ENCODE results near the gene CELA3A.
"Not testable (repeated sequence)": the region's sequence is repeated elsewhere in the genome, so short reads cannot be mapped to it uniquely, and the experiment has no call there.

CELA3A gene

GRCh38 chr1:21980515-21981220 lies 20.8 kb upstream of the CELA3A start:
- in situ Hi-C loops (cut with MboI; ENCODE audit: low sequenced_read_pairs) = not testable (repeated sequence)

DNA sequence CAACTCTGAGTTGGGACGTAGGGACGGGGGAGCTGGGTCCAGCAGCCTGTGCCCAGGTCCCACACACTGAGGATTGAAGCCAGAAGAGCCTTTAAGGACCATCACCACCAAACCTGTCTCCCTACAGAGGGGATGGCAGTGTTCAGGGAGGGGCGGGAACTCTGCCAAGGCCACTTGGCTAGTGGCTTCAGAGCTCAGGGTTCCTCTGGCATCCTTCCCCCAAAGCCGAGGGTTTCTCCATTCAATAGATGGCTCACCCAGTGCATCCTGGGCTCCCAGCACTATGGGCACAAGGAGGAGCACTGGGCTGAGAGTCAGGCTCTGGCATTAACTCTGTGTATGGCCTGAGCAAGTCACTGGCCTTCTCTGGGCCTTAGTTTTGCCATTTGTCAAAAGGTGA lies 20.2 kb upstream of the CELA3A start:
- in situ Hi-C loops (cut with MboI; ENCODE audit: low sequenced_read_pairs) = not testable (repeated sequence)

GRCh38 chr1:21982122-21982521 lies 19.3 kb upstream of the CELA3A start:
- in situ Hi-C loops (cut with MboI; ENCODE audit: low sequenced_read_pairs) = not testable (repeated sequence)

DNA sequence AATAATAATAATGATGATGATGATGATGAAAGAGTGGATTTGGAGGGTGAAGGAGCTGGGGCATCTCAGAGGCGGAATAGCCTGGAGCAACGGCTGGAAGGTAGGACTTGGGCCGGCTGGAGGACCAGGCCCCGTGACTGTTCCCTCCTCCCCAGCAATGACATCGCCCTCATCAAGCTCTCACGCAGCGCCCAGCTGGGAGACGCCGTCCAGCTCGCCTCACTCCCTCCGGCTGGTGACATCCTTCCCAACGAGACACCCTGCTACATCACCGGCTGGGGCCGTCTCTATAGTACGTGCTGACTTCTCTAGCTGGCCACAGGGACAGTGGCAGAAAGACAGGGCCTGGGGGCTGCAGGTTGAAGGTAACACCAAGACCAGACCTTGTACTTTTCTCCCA lies 17.9 kb upstream of the CELA3A start:
- in situ Hi-C loops (cut with MboI; ENCODE audit: low sequenced_read_pairs) = not testable (repeated sequence)

GRCh38 chr1:21985893-21986292 lies 15.6 kb upstream of the CELA3A start:
- in situ Hi-C loops (cut with MboI; ENCODE audit: low sequenced_read_pairs) = not testable (repeated sequence)

DNA sequence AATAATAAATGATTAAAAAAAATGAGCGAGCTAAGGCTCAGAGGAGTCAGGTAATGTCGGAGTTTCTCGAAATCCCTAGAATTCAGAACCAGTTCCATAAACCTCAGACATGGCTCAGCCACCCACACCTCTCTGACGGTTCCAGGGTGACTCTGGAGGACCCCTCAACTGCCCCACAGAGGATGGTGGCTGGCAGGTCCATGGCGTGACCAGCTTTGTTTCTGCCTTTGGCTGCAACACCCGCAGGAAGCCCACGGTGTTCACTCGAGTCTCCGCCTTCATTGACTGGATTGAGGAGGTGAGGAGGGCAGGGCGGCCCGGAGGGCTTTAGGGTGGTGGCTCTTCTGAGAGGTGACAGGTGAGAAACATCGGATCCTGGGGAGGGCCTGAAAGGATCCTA lies 15.1 kb upstream of the CELA3A start:
- in situ Hi-C loops (cut with MboI; ENCODE audit: low sequenced_read_pairs) = not testable (repeated sequence)

GRCh38 chr1:21989672-21990393 lies 11.6 kb upstream of the CELA3A start:
- in situ Hi-C loops (cut with MboI; ENCODE audit: low sequenced_read_pairs) = not testable (repeated sequence)

- in situ Hi-C loops (cut with MboI; ENCODE audit: low sequenced_read_pairs) = not testable (repeated sequence)
Measured at GRCh38 chr1:21992186-21992585, 9.3 kb upstream of the CELA3A start.

DNA sequence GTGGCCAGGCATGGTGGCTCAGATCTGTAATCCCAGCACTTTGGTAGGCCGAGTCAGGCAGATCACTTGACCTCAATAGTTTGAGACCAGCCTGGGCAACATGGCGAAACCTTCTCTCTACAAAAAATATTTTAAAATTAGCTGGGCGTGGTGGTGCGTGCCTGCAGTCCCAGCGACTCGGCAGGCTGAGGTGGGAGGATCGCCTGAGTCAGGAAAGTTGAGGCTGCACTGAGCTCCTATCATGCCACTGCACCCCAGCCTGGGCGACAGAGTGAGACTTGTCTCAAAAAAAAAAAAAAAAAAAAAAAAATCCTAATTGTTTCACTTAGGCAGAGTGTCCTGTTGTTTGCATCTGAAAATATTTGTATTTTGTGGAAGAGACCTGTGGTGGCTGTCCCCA lies 6.7 kb upstream of the CELA3A start:
- in situ Hi-C loops (cut with MboI; ENCODE audit: low sequenced_read_pairs) = not testable (repeated sequence)

DNA sequence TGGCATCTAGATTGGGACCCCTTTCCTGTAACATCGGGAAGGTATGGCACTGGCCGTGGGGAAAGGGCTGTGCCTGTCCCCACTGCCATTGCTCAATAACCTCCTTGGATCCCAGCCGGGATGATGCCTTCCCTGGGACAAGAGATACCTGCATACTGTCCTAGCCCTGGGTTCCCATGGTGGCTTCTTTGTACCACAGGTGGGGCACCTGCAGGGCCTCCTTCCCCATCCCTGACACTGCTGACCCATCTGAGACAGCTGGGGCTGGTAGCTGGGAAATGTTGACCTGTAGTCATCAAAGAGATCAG lies 4.8 kb upstream of the CELA3A start:
- in situ Hi-C loops (cut with MboI; ENCODE audit: low sequenced_read_pairs) = not testable (repeated sequence)

DNA sequence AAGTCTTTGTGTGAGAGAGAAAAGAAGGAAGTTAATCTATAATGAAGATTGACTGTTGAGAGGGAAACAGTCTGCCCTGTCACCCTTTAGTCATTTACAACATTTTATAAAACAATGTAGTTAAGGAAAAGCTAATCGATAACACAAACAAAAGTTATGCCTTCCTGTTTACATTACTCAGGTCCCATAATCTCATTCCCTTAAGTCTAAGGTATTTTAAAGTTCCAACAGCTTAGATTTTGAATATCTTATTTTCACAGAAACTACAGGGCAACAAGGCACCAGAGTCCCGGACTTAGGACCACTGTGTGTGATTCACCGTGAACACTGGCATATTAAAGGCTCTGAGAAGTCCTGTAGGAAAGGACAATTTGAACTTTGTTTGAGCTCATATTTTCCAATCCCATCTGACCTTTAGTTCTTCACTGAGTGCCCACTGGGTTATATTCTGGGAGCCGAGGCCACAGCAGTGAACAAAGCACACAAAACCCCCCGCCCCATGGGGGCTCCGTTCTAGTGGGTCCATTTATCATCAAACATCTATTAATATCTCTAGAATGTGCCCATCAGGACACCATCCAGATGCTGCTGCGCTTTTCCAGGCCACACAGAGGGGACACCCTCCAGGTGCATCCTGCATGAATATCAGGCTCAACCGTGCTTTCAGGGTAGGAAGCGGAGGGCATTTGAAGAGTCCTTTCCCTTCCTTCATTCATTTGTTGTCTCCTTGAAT lies 3.4 kb upstream of the CELA3A start:
- in situ Hi-C loops (cut with MboI; ENCODE audit: low sequenced_read_pairs) = not testable (repeated sequence)

DNA sequence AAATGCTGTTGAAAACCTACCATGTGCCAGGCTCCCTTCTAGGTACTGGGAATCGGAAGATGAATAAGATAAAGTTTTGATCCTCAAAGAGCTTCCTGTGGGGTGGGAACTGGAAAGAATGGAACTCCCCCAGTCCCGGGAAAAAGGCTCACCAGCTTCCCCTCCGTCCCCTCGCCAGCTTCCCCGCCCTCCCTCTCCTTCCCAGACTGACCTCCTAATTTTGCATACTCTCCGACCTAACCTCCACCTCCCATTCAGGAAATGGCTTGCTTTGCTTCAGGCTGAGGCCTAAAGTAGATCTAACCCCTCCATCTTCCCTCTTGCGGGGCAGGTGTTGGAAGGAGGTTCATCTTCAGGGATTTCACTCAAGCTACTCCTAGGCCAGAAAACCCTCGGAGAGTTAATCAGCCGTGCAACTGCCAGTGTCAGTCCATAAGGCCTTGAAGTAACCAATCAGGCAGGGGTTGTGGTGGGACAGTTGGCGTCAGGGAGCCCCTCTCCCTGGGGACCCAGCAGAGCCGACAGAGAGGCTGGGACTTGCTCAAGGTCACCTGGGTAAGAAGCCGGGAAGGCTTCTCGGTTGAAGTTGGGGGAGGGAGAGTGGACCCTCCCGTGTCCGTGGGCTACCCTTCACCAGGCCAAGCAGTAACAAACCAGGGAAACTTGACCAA lies 2.7 kb upstream of the CELA3A start:
- in situ Hi-C loops (cut with MboI; ENCODE audit: low sequenced_read_pairs) = not testable (repeated sequence)

GRCh38 chr1:21999645-22000044 lies 1.8 kb upstream of the CELA3A start:
- in situ Hi-C loops (cut with MboI; ENCODE audit: low sequenced_read_pairs) = not testable (repeated sequence)

DNA sequence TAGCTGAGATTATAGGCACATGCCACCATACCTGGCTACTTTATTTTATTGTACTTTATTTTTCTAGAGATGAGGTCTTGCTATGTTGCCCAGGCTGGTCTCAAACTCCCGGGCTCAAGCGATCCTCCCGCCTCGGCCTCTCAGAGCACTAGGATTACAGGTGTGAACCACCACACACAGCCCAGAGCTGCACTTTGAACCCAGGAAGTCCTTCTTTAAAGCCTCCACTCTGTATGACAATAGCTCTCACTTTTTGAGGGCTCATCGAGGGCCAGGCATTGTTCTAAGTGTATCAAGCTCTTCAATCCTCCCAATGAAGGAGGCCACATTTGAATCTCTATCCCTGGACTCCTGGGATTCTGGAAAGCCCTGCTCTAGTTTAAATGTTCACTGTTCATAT lies 1.0 kb downstream of the CELA3A start:
- in situ Hi-C loops (cut with MboI; ENCODE audit: low sequenced_read_pairs) = not testable (repeated sequence)

DNA sequence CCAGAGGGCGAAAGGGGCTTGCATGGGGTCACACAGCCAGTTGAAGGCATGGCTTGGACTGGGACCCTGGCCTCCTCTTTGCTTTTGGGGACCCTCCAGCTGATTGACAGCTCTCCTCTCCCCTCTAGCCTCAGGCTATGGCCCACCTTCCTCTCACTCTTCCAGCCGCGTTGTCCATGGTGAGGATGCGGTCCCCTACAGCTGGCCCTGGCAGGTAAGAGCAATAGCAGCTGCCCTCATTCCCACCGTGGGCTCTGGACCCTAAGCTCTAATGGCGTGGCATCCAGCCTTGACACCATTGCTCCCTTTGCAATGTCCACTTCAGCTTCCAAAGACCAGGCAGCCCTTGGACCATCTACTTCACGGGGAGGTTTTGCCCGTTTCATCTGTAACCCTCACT lies 1.4 kb downstream of the CELA3A start:
- in situ Hi-C loops (cut with MboI; ENCODE audit: low sequenced_read_pairs) = not testable (repeated sequence)

- in situ Hi-C loops (cut with MboI; ENCODE audit: low sequenced_read_pairs) = not testable (repeated sequence)
Measured at GRCh38 chr1:22003959-22004358, 2.5 kb downstream of the CELA3A start.

DNA sequence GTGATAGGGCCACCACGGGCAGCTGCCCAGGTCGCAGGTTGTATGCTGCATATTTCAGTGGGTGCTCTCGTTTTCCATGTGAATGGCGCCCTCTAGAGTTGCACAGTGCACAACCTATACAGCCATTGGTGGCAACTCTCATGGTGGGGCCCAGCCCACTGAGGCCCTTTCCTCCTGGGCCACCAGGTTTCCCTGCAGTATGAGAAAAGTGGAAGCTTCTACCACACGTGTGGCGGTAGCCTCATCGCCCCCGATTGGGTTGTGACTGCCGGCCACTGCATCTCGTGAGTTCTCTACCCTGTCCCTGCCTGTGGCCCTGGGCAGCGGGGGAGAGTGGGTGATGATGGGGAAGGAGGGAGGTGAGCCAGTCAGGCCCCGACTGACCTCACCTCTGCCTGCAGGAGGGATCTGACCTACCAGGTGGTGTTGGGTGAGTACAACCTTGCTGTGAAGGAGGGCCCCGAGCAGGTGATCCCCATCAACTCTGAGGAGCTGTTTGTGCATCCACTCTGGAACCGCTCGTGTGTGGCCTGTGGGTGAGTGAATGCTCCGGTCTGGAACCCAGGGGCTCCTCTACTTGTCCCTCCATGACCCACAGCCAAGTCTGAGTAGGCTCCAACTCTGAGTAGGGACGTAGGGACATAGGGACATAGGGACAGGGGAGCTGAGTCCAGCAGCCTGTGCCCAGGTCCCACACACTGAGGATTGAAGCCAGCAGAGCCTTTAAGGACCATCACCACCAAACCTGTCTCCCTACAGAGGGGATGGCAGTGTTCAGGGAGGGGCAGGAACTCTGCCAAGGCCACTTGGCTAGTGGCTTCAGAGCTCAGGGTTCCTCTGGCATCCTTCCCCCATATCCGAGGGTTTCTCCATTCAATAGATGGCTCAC lies 4.0 kb downstream of the CELA3A start:
- in situ Hi-C loops (cut with MboI; ENCODE audit: low sequenced_read_pairs) = not testable (repeated sequence)

- in situ Hi-C loops (cut with MboI; ENCODE audit: low sequenced_read_pairs) = not testable (repeated sequence)
Measured at GRCh38 chr1:22006736-22007135, 5.3 kb downstream of the CELA3A start.

DNA sequence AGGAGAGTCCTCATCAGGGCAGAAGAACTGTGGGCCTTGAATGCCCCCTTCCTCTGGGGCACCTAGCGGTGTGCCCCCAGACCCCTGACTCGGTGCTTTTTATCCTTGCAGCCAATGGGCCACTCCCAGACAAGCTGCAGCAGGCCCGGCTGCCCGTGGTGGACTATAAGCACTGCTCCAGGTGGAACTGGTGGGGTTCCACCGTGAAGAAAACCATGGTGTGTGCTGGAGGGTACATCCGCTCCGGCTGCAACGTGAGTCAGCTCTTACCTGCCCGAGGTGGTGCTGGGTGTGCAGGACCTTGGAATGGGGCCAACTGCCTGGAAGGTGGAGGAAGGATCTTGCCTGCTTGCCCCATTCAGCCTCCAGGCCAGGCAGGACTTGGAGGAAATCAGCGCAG lies 5.8 kb downstream of the CELA3A start:
- in situ Hi-C loops (cut with MboI; ENCODE audit: low sequenced_read_pairs) = not testable (repeated sequence)

DNA sequence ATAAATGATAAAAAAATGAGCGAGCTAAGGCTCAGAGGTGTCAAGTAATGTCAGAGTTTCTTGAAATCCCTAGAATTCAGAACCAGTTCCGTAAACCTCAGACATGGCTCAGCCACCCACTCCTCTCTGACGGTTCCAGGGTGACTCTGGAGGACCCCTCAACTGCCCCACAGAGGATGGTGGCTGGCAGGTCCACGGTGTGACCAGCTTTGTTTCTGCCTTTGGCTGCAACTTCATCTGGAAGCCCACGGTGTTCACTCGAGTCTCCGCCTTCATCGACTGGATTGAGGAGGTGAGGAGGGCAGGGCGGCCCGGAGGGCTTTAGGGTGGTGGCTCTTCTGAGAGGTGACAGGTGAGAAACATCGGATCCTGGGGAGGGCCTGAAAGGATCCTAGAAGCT lies 8.1 kb downstream of the CELA3A start:
- in situ Hi-C loops (cut with MboI; ENCODE audit: low sequenced_read_pairs) = not testable (repeated sequence)

Data from HL-60/S4 (cell line).